Sigmoid colon (tissue), 4 donors: Measurements from ENCODE around the gene LDB2.

Source experiments
- CTCF ChIP-seq, 4 experiments: fragments of 450-650 bp in 3 of 4; fragments of 200-600 bp in 1 of 4; IDR thresholded peaks; one replicate each; pipeline ENCODE4 v1.5.1; 2016 to 2019; ENCODE audit warnings: antibody characterized with exemption in 4 of 4, mild to moderate bottlenecking in 3 of 4, moderate library complexity in 2 of 4
- EP300 ChIP-seq, 4 donors: sonication (generic); formaldehyde crosslinking; IDR thresholded peaks; one replicate each; pipeline ENCODE4 v1.6.1; 2017; ENCODE audit warnings: antibody characterized with exemption in 4 of 4
- POLR2A ChIP-seq, 2 donors: fragments of 450-650 bp; IDR thresholded peaks; one replicate each; pipeline ENCODE4 v1.6.1; 2016; ENCODE audit warnings: antibody characterized with exemption in 2 of 2, mild to moderate bottlenecking in 2 of 2, moderate library complexity in 2 of 2
- POLR2AphosphoS5 ChIP-seq, 4 donors: sonication (generic); formaldehyde crosslinking; IDR thresholded peaks; one replicate each; pipeline ENCODE4 v1.6.1; 2017; ENCODE audit warnings: antibody characterized with exemption in 4 of 4

GRCh38 chr4:16819652-16820051 is 78.8 kb downstream of the LDB2 start:
- TF ChIP-seq CTCF (IDR thresholded peaks at IDR 0.05) (no peak), POLR2AphosphoS5 (IDR thresholded peaks at IDR 0.05) (no peak), POLR2A (IDR thresholded peaks at IDR 0.05) (no peak), EP300 (IDR thresholded peaks at IDR 0.05) (no peak)
